SK-N-SH treated with all-trans-retinoic acid at 6 μM for 48 hours (cell line): ENCODE measurements around the gene PSMA7.
A peak's percentile ranks its signal among the peaks of the same experiment; 100 is the strongest.

ENCODE experiments used
- ATAC-seq: fragments of 200-7000 bp; cut with Tn5 transposase; 3 replicates; pipeline ENCODE4 v1.9.1; 2020; ENCODE audit warnings: mild to moderate bottlenecking, moderate library complexity
- ARNTL ChIP-seq: fragments of 450-650 bp; formaldehyde crosslinking; IDR thresholded peaks from 2 replicates; pipeline ENCODE4 v1.5.0; 2020; ENCODE audit warnings: low read depth, mild to moderate bottlenecking, moderate library complexity, borderline replicate concordance
- BACH2 ChIP-seq: fragments of 250-450 bp; sonication (Bioruptor Pico); IDR thresholded peaks from 2 replicates; pipeline ENCODE4 v1.9.0; 2021; ENCODE audit warnings: mild to moderate bottlenecking, borderline replicate concordance
- CREB5 ChIP-seq: fragments of 250-450 bp; sonication (Bioruptor Pico); IDR thresholded peaks from 2 replicates; pipeline ENCODE4 v1.5.1; 2020; ENCODE audit warnings: low read depth, mild to moderate bottlenecking, moderate library complexity
- CSDC2 ChIP-seq: fragments of 250-450 bp; sonication (Bioruptor Pico); IDR thresholded peaks from 2 replicates; pipeline ENCODE4 v1.5.0; 2020; ENCODE audit warnings: mild to moderate bottlenecking, moderate library complexity
- CSRNP3 ChIP-seq: fragments of 250-450 bp; sonication (Bioruptor Pico); IDR thresholded peaks from 2 replicates; pipeline ENCODE4 v1.5.1; 2021; ENCODE audit warnings: mild to moderate bottlenecking, moderate library complexity
- ESRRG ChIP-seq: fragments of 250-450 bp; sonication (Bioruptor Pico); IDR thresholded peaks from 2 replicates; pipeline ENCODE4 v1.6.1; 2021; ENCODE audit warnings: mild to moderate bottlenecking
- GLIS3 ChIP-seq: fragments of 250-450 bp; sonication (Bioruptor Pico); IDR thresholded peaks from 2 replicates; pipeline ENCODE4 v1.5.0; 2020; ENCODE audit warnings: mild to moderate bottlenecking, moderate library complexity
- ISL1 ChIP-seq: fragments of 250-450 bp; sonication (Bioruptor Pico); IDR thresholded peaks from 2 replicates; pipeline ENCODE4 v2.1.2; 2022; ENCODE audit warnings: mild to moderate bottlenecking, moderate library complexity
- OSR1 ChIP-seq: fragments of 250-450 bp; sonication (Bioruptor Pico); IDR thresholded peaks from 2 replicates; pipeline ENCODE4 v1.8.0; 2022; ENCODE audit warnings: moderate library complexity, mild to moderate bottlenecking, inconsistent platforms
- PATZ1 ChIP-seq: fragments of 250-450 bp; sonication (Bioruptor Pico); IDR thresholded peaks from 2 replicates; pipeline ENCODE4 v1.8.0; 2020; ENCODE audit warnings: mild to moderate bottlenecking, moderate library complexity, borderline replicate concordance
- RARB ChIP-seq: fragments of 250-450 bp; sonication (Bioruptor Pico); IDR thresholded peaks from 2 replicates; pipeline ENCODE4 v1.8.0; 2021; ENCODE audit warnings: mild to moderate bottlenecking, moderate library complexity
- SNAI2 ChIP-seq: fragments of 250-450 bp; sonication (Bioruptor Pico); IDR thresholded peaks from 2 replicates; pipeline ENCODE4 v1.5.0; 2020; ENCODE audit warnings: mild to moderate bottlenecking, moderate library complexity
- TOX ChIP-seq: fragments of 250-450 bp; sonication (Bioruptor Pico); IDR thresholded peaks from 2 replicates; pipeline ENCODE4 v1.8.0; 2021; ENCODE audit warnings: mild to moderate bottlenecking, moderate library complexity, borderline replicate concordance
- TSHZ2 ChIP-seq: fragments of 250-450 bp; sonication (Bioruptor Pico); IDR thresholded peaks from 2 replicates; pipeline ENCODE4 v1.5.0; 2020; ENCODE audit warnings: mild to moderate bottlenecking, moderate library complexity
- ZC3H10 ChIP-seq: fragments of 250-450 bp; sonication (Bioruptor Pico); IDR thresholded peaks from 2 replicates; pipeline ENCODE4 v1.5.1; 2021; ENCODE audit warnings: mild to moderate bottlenecking, moderate library complexity
- ZFP3 ChIP-seq: fragments of 250-450 bp; sonication (Bioruptor Pico); IDR thresholded peaks from 2 replicates; pipeline ENCODE4 v1.5.0; 2020; ENCODE audit warnings: mild to moderate bottlenecking, moderate library complexity
- ZFP30 ChIP-seq: fragments of 450-650 bp; formaldehyde crosslinking; IDR thresholded peaks from 2 replicates; pipeline ENCODE4 v1.5.0; 2022; ENCODE audit warnings: mild to moderate bottlenecking, moderate library complexity
- ZNF70 ChIP-seq: fragments of 450-650 bp; formaldehyde crosslinking; IDR thresholded peaks from 2 replicates; pipeline ENCODE4 v1.5.0; 2020; ENCODE audit warnings: mild to moderate bottlenecking, moderate library complexity
- TF ChIP-seq, protein P1 (sequence below): fragments of 250-450 bp; sonication (Bioruptor Pico); IDR thresholded peaks from 2 replicates; pipeline ENCODE4 v1.8.0; 2021; ENCODE audit warnings: low read depth, mild to moderate bottlenecking, moderate library complexity, borderline replicate concordance

The PSMA7 gene

DNA sequence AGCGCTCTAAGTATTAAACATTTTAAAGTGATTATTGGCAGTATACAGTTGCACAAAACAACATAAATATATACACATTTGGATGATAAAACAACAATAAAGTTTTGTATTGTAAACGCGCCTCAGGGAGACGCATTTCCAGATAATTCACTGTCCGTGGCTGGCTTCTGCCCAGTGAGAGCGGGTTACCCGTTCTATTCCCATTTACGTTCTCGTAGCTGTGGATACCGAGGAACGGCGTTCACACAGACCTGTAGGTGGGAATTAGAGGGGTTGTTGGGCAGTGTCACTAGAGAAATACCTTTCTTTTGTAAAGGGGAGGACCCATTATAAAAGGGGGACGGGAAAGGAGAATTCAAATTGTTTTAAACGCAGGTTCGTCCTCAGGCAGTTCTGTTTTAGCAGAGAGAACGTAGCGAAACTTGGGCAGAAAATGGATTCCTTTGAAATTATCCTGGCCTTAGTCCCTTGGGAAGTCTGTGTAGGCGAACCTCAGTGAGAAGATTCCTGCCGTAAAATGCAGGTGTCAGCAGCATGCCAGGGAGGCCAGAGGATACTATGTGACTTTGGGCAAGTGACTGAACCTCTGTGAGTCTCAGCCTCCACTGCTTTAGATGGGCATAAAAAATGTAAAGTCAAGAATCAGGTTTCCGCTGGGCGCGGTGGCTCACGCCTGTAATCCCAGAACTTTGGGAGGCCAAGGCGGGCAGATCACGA lies 40.4 kb upstream of the PSMA7 start:
- ATAC-seq: 0 out of 3 replicates have a peak, but pooled peaks have one; percentile 11

GRCh38 chr20:62182469-62183425 lies 39.6 kb upstream of the PSMA7 start, which contains the start of gene MTG2:
TSS of gene MTG2 (plus strand) at chr20:62183028. CDS start at chr20:62193421, 10,393 bp downstream.
- TF ChIP-seq ZNF70 (CRISPR knock-in tag) (no peak), TOX (CRISPR knock-in tag) (no peak), GLIS3 (no peak), ISL1 (CRISPR knock-in tag) (no peak), CSRNP3 (CRISPR knock-in tag) (no peak), ZFP30 (CRISPR knock-in tag) (no peak), ZFP3 (CRISPR knock-in tag) (0 out of 2 replicates have a peak, but pooled peaks have one; percentile 65)
- ATAC-seq: peak; percentile 97

More for the DNA sequence above, 40.4 kb upstream of the PSMA7 start:
- no peak for TF ChIP-seq ZNF70 (CRISPR knock-in tag)

DNA sequence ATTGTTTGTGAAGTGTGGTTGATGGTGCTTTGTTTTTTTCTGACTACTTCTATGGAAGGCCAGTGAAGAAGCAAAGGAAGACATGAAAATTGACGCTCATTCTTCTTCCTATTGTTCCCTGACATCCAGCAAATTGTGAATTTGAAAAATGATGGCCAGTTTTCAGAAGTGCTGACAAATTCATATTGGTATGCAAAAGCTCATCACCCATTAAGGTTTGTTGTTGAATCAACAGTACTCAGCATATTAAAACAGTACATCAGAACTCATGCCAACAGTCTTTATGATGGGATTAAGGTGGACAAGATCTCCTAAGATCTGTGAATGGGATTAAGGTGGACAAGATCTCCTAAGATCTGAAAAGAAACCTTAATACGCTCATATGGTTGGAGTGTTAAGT lies 38.6 kb upstream of the PSMA7 start:
- ATAC-seq: no peak
- TF ChIP-seq, protein P1, sequence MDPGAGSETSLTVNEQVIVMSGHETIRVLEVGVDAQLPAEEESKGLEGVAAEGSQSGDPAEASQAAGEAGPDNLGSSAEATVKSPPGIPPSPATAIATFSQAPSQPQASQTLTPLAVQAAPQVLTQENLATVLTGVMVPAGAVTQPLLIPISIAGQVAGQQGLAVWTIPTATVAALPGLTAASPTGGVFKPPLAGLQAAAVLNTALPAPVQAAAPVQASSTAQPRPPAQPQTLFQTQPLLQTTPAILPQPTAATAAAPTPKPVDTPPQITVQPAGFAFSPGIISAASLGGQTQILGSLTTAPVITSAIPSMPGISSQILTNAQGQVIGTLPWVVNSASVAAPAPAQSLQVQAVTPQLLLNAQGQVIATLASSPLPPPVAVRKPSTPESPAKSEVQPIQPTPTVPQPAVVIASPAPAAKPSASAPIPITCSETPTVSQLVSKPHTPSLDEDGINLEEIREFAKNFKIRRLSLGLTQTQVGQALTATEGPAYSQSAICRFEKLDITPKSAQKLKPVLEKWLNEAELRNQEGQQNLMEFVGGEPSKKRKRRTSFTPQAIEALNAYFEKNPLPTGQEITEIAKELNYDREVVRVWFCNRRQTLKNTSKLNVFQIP: no peak
- TF ChIP-seq SNAI2 (CRISPR knock-in tag) (no peak), ZC3H10 (CRISPR knock-in tag) (no peak), ZFP3 (CRISPR knock-in tag) (no peak)
- TF ChIP-seq, all 23 proteins: peak for 0

- no peak for ATAC-seq
- TF ChIP-seq ARNTL (no peak), BACH2 (no peak), ZFP30 (CRISPR knock-in tag) (no peak), ZC3H10 (CRISPR knock-in tag) (no peak), PATZ1 (no peak), RARB (no peak)
Observed at GRCh38 chr20:62179162-62179504, 35.9 kb upstream of the PSMA7 start.

- no peak for ATAC-seq
- TF ChIP-seq ARNTL (no peak), CREB5 (no peak), PATZ1 (no peak), OSR1 (CRISPR knock-in tag) (no peak), RARB (no peak), TSHZ2 (CRISPR knock-in tag) (no peak), ESRRG (CRISPR knock-in tag) (no peak), TOX (CRISPR knock-in tag) (no peak), GLIS3 (no peak), CSDC2 (no peak)
Observed at GRCh38 chr20:62178316-62179161, 35.3 kb upstream of the PSMA7 start.
